CD4-positive, alpha-beta T cell treated with Interleukin-1 beta for 1 hour (primary cell): ENCODE data around the gene TUBA4A.
"Not testable (repeated sequence)": the region's sequence is repeated elsewhere in the genome, so short reads cannot be mapped to it uniquely, and the experiment has no call there.

Source experiments
- DNase-seq, 2 donors: peaks; one replicate each; pipeline ENCODE4 v3.0.0-alpha.2; 2020 to 2022

The TUBA4A gene

DNA sequence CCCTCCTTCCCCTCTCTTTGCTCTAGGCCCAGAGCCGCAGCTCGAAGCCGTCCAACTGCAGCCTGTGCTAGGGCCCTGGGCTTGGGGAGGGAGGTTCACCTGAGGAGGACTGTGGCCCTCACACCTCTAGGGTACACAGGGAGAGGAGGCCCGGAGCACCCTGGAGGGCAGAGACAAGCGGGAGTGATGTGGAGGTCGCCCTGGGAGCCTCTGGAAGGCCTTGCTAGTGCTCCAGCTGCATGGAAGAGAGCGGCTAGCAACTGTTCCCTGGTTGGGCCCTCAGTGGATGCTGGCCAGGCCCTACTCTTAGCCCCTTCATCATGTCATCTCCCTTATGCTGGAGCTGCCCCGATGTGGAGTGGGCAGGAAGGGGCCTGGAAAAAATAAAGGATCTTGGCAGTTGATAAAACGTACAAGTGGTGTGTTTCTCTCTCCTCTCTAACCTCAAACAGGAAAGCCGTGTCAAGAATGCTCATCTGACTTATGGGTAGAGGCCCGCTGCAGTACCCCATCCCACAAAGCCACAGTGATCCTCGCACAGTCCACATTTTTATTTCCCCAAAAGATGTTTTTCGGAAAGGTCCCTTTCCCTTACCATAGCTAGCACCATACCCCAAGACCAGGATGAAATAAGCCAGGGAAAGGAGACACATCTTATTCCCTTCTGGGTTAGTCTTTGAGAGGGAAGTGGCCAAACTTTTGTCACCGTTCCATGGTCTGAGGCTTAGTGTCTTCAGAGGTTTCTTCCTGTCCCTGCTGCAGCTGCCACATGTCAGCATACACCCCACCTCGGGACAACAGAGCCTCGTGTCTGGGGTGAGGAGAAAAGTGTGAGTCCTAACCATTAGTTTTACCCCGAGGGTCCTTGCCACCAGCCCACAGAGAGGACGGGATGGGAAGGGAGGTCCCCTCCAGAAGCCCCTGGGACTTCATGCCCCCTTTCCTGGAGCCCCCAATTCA is 44.2 kb downstream of the TUBA4A start:
- no peak for DNase-seq

DNA sequence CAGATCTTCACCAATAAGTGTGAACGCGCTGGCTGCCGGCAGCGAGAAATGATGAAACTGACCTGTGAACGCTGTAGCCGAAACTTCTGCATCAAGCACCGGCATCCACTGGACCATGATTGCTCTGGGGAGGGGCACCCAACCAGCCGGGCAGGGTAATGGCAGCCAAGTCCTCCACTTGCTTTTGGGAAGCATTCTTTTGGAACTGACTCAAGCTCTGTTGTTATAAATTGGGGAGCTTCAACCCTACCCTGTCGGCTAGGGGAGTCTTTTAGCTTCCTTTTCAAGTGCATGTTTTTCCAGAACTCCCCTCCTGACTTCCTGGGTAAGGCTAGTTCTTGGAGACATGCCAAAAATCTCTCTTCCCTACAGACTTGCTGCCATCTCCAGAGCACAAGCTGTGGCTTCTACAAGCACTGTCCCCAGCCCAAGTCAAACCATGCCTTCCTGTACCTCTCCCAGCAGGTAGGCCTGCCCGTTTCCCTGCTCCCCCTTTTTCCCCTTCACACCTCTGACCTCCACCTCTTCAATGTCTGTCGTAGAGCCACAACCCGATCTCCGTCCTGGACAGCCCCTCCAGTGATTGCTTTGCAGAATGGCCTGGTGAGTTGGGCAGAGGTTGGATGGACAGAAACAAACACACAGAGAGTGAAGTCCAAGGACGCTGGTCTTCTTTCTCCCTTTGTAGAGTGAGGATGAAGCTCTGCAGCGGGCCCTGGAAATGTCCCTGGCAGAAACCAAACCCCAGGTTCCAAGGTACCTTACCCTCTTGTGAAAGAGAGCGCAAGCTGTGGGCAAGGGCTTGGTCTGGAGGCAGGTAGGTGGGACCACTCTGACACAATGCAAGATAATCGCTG is 45.6 kb downstream of the TUBA4A start:
- DNase-seq = no peak

DNA sequence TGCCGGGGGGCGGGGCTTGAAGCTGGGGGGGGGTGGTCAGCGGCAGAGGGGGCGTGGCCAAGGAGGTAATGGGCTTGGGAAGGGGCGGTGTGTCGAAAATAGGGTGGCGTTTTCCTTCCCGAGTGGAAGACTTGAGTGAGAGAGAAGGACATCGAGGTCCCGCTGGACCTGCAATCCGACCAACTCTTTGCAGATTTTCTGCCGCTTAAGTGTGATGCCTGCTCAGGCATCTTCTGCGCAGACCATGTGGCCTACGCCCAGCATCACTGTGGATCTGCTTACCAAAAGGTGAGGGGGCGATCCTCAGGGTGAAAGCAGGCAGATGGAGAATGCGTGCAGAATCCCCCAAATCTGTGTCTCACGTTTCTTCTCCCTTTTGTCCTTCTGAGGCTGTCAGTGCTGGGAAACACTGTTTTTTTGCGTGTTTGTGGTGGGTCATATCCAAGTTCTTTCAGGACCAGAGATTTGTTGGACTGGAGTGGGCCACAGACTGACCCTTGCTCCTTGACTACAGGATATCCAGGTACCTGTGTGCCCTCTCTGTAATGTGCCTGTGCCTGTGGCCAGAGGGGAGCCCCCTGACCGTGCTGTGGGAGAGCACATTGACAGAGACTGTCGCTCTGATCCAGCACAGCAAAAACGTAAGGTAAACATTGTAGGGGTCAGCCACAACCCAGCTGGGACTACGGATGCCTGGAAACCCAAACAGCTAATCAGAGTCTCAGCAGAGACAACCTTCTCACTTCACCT is 46.4 kb downstream of the TUBA4A start:
- no peak for DNase-seq

DNA sequence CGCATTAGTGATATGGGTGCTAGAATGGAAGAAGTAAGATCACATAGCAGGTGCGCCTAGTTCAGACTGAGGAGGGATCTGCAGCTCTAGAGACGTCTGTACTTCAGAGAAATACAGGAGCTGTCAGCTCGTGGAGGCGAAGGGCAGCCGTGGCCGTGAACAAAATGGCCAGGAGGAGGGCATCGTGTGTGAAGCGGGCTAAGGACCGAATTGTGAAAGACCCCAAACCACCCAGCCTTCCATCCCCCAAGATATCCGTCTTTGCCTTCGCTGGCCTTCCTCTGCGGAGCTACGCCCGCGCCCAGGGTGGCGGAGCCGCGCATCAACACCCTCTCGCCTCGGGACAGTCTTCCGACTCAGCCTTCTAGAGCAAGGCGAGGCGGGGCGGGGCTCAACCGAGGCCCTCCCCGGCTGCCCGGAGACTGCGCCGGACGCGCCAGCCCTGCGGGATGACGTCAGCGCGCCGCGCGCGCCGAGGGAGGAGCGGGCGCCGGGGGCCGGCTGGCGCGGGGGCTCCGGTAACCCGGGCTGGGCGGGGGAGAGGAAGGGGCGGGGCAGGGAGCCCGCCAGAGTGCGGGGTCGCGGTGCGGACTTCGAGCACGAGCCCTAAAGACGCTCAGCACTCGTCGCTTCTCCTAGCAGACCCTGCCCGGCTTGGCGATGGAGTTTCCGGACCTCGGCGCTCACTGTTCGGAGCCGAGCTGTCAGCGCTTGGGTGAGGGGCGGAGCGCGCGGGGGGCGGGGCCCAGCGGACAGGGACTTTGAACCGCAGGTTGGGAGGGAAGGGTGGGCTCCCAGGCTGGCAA is 47.2 kb downstream of the TUBA4A start, which contains the start of gene ZFAND2B:
TSS of gene ZFAND2B (plus strand) at position 455 of the 806 bp plus-strand sequence. CDS start at position 661, 206 bp downstream.
- peak; percentile 95 to 96 for DNase-seq

DNA sequence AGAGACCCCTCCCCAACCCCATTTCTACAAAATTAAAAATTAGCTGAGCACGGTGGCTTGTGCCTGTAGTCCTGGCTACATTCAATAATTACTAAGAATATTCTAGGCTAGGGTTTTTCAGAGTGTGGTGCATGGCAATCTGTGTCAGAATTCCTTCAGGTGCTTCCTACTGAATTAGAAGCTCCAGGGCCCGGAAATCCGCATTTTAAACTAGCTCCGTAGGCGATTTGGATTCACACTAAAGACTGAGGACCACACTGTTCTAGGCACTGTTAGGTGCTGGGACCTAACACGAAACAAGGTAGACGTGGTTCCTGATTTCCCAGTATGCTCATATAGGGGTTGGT is 47.8 kb downstream of the TUBA4A start:
- DNase-seq = no peak

DNA sequence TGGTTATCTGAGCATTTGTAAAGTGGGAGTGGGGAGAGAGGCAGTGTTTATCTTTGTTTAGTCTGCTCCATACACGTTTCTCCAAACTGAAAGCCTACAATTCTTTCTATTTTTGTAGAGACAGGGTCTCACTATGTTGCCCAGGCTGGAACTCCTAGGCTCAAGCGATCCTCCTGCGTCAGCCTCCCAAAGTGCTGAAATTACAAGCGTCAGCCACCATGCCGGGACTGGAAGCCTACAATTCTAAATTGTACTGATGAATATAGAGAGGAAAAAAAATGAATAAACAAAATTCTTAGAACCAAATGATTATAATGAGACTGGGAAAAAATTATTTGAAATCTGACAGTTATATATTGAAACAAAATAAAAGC is 48.6 kb downstream of the TUBA4A start:
- no peak for DNase-seq

DNA sequence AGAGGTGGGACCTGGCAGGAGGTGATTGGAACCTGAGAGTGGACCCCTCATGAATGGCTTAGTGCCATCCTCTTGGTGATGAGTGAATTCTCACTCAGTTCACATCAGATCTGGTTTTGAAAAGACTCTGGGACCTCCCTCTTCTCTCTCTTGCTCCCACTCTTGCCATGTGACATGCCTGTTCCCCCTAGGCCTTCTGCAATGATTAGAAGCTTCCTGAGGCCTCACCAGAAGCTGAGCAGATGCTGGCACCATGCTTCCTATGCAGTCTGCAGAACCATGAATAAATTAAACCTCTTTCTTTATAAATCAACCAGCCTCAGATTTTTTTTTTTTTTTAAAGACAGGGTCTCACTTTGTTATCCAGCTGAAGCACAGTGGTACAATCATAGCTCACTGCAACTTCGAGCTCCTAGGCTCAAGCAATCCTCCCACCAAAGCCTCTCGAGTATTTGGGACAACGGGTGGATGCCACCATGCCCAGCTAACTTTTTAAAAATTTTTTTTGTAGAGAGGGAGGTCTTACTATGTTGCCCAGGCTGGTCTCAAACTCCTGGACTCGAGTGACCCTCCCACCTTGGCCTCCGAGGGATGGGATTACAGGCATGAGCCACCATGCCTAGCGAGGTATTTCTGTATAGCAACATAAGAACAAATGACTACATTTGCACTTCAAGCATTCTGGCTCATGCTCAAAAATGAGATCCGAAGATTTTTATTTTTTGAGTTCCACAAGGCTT is 49.1 kb downstream of the TUBA4A start:
- DNase-seq = no peak

DNA sequence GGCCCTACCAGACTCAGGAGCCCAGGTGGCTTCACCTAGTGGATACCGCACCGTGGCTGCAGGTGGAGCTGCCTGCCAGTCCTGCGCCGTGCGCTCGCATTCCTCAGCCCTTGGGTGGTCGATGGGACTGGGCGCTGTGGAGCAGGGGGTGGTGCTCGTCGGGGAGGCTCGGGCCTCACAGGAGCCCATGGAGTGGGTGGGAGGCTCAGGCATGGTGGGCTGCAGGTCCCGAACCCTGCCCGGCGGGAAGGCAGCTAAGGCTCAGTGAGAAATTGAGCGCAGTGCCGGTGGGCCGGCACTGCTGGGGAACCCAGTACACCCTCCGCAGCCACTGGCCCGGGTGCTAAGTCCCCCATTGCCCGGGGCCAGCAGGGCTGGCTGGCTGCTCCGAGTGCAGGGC is 52.4 kb downstream of the TUBA4A start:
- not testable (repeated sequence) for DNase-seq

DNA sequence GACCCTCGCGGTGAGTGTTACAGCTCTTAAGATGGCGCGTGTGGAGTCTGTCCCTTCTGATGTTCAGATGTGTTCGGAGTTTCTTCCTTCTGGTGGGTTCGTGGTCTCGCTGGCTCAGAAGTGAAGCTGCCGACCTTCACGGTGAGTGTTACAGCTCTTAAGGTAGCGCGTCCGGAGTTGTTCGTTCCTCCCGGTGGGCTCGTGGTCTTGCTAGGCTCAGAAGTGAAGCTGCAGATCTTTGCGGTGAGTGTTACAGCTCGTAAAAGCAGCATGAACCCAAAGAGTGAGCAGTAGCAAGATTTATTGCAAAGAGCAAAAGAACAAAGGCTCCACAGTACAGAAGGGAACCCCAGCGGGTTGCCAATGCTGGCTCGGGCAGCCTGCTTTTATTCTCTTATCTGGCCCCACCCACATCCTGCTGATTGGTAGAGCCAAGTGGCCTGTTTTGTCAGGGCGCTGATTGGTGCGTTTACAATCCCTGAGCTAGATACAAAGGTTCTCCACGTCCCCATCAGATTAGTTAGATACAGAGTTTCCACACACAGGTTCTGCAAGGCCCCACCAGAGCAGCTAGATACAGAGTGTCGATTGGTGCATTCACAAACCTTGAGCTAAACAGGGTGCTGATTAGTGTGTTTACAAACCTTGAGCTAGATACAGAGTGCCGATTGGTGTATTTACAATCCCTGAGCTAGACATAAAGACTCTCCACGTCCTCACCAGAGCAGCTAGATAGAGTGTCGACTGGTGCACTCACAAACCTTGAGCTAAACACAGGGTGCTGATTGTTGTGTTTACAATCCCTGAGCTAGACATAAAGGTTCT is 53.0 kb downstream of the TUBA4A start:
- DNase-seq = peak; percentile 41 to 59
